SU-DHL-6 (cell line): ENCODE data around the gene KRT31.

Experiments
- H2AFZ ChIP-seq: fragments of 200-600 bp; sonication (generic); 2 replicates; pipeline ENCODE4 v1.6.1; 2014; ENCODE audit warnings: low read depth, mild to moderate bottlenecking, moderate library complexity, mixed read lengths, antibody characterized with exemption, low read length; ENCODE audit not compliant: severe bottlenecking
- H3F3A ChIP-seq: fragments of 200-600 bp; shearing (Covaris generic); 2 replicates; pipeline ENCODE4 v1.6.0; 2016; ENCODE audit warnings: antibody characterized with exemption, mild to moderate bottlenecking; ENCODE audit not compliant: insufficient read depth
- H3K27ac ChIP-seq: fragments of 200-600 bp; sonication (generic); 2 replicates; pipeline ENCODE4 v1.5.1; 2016; ENCODE audit warnings: low read depth, mild to moderate bottlenecking, low read length, moderate library complexity, mixed read lengths
- H3K27me3 ChIP-seq: fragments of 200-600 bp; sonication (generic), shearing (Covaris generic); 2 replicates; pipeline ENCODE4 v1.6.0; 2014; ENCODE audit warnings: mild to moderate bottlenecking, low read length
- H3K36me3 ChIP-seq: fragments of 200-600 bp; sonication (generic); 2 replicates; pipeline ENCODE4 v1.6.1; 2014; ENCODE audit warnings: mild to moderate bottlenecking, low read length, mixed read lengths
- H3K4me2 ChIP-seq: fragments of 300-600, 200-600 bp; shearing (Covaris generic), sonication (generic); 2 replicates; pipeline ENCODE4 v1.6.0; 2014; ENCODE audit warnings: low read length, low read depth, mild to moderate bottlenecking; ENCODE audit not compliant: poor library complexity, severe bottlenecking
- H3K4me3 ChIP-seq: fragments of 200-600 bp; sonication (generic); 2 replicates; pipeline ENCODE4 v1.5.1; 2014; ENCODE audit warnings: antibody characterized with exemption, low read length, mild to moderate bottlenecking, mixed read lengths; ENCODE audit not compliant: insufficient read depth, poor library complexity, severe bottlenecking
- H3K79me2 ChIP-seq: fragments of 200-600 bp; sonication (generic); 2 replicates; pipeline ENCODE4 v1.6.1; 2014; ENCODE audit warnings: mild to moderate bottlenecking, low read length, moderate library complexity; ENCODE audit not compliant: insufficient read depth
- H3K9ac ChIP-seq: fragments of 200-600 bp; sonication (generic); 2 replicates; pipeline ENCODE4 v1.7.0; 2014; ENCODE audit warnings: mild to moderate bottlenecking, low read length
- H3K9me2 ChIP-seq: fragments of 200-600 bp; sonication (generic); replicated peaks from 2 replicates; pipeline ENCODE4 v1.6.1; 2014; ENCODE audit warnings: low read length; ENCODE audit not compliant: insufficient read depth
- H3K9me3 ChIP-seq: fragments of 200-600 bp; sonication (generic); 2 replicates; pipeline ENCODE4 v1.6.1; 2014; ENCODE audit warnings: low read length, mixed read lengths; ENCODE audit not compliant: insufficient read depth
- H4K20me1 ChIP-seq: fragments of 200-600 bp; sonication (generic); 2 replicates; pipeline ENCODE4 v1.6.1; 2014; ENCODE audit warnings: low read depth, mild to moderate bottlenecking, antibody characterized with exemption, low read length, moderate library complexity, mixed read lengths
- CTCF ChIP-seq: fragments of 200-600 bp; sonication (generic); IDR thresholded peaks from one replicate; pipeline ENCODE4 v1.5.1; 2017; ENCODE audit warnings: antibody characterized with exemption, mild to moderate bottlenecking, low read length, moderate library complexity; ENCODE audit not compliant: insufficient read depth, poor library complexity, severe bottlenecking
- EZH2phosphoT487 ChIP-seq: fragments of 200-600 bp; sonication (generic), shearing (Covaris generic); conservative IDR thresholded peaks from 2 replicates; pipeline ENCODE4 v1.6.1; 2018; ENCODE audit warnings: mild to moderate bottlenecking, antibody characterized with exemption, low read length, moderate library complexity, mixed read lengths

Gene KRT31

GRCh38 chr17:41444186-41444585 is 46.8 kb upstream of the KRT31 start:
- H4K20me1 ChIP-seq, result no peaks in the 10 kb centered on the region
- no peaks in the 10 kb centered on the region for H3K27me3 ChIP-seq
- no peak overlapping the region for H3K4me3 ChIP-seq
- H3K9ac ChIP-seq, result no peak overlapping the region
- no peak overlapping the region for H2AFZ ChIP-seq
- no peak for TF ChIP-seq CTCF
- no peak for TF ChIP-seq EZH2phosphoT487
- H3K9me3 ChIP-seq, result no peaks in the 10 kb centered on the region
- H3K9me2 ChIP-seq, result no peaks in the 10 kb centered on the region
- H3K27ac ChIP-seq, result no peak overlapping the region
- H3K79me2 ChIP-seq, result no peaks in the 10 kb centered on the region
- no peaks in the 10 kb centered on the region for H3F3A ChIP-seq
- no peak overlapping the region for H3K4me2 ChIP-seq
- no peaks in the 10 kb centered on the region for H3K36me3 ChIP-seq

DNA sequence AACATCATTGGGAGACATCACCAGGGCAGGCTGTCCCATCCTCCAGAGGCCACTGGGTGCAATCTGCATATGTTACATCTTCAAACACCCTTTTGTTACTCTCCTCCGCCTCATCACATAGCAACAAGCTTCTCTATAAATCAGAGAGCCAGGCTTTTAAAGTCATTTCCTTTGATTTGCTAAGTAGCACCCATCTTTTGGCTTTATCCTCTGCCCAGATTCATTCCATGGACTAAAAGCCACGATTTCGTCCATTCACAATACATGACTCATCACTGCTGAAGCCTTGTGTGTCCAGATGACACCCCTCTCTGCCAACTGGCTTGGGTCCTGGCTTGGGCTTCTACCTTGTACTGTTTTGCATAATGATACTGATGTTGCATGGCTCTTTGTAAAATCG is 45.3 kb upstream of the KRT31 start:
- H3K79me2 ChIP-seq, result no peaks in the 10 kb centered on the region
- H3K27me3 ChIP-seq, result no peaks in the 10 kb centered on the region
- H3K4me2 ChIP-seq, result no peak overlapping the region
- no peaks in the 10 kb centered on the region for H3F3A ChIP-seq
- H3K36me3 ChIP-seq, result no peaks in the 10 kb centered on the region
- no peak overlapping the region for H3K27ac ChIP-seq
- H3K9ac ChIP-seq, result no peak overlapping the region
- H3K9me2 ChIP-seq, result no peaks in the 10 kb centered on the region
- no peaks in the 10 kb centered on the region for H4K20me1 ChIP-seq
- no peak overlapping the region for H3K4me3 ChIP-seq
- no peaks in the 10 kb centered on the region for H3K9me3 ChIP-seq
- no peak overlapping the region for H2AFZ ChIP-seq
- TF ChIP-seq CTCF (no peak), EZH2phosphoT487 (no peak)

GRCh38 chr17:41440531-41441033 is 43.2 kb upstream of the KRT31 start, which contains the start of gene KRT38:
Gene KRT38, minus strand, starts transcription at chr17:41440983. Its CDS starts 62 bp downstream, at chr17:41440921.
- Histone ChIP-seq H3F3A (no peaks in the 10 kb centered on the region), H3K27me3 (no peaks in the 10 kb centered on the region), H3K4me3 (no peak within 1 kb of the TSS), H2AFZ (no peak within 1 kb of the TSS), H3K9me3 (no peaks in the 10 kb centered on the region), H3K27ac (no peak within 1 kb of the TSS), H4K20me1 (no peaks in the 10 kb centered on the region), H3K4me2 (no peak within 1 kb of the TSS), H3K9ac (no peak within 1 kb of the TSS), H3K79me2 (no peaks in the 10 kb centered on the region), H3K36me3 (no peaks in the 10 kb centered on the region), H3K9me2 (no peaks in the 10 kb centered on the region)
- no peak for TF ChIP-seq EZH2phosphoT487
- TF ChIP-seq CTCF, result no peak

DNA sequence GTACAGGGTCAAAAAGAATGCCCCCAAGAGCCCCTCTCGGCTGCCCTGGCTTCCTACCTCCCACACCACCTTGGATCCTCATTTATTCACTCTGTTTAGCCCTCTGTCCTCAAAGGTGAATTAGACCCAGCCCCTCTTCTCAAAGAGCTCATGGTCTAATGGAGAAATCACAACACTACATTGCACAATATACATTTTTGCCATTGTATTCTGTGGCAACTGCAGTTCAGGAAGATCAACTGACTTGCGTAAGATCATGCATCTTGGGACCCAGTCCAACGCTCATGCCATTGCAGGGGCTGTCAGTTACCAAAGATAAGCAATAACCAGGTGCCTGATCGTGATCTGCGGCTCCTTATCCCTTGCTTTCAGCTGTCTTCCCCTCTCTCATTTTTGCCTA is 42.0 kb upstream of the KRT31 start:
- TF ChIP-seq CTCF, result no peak
- no peak for TF ChIP-seq EZH2phosphoT487
- H3K27me3 ChIP-seq, result no peaks in the 10 kb centered on the region
- H3F3A ChIP-seq, result no peaks in the 10 kb centered on the region
- no peak overlapping the region for H3K9ac ChIP-seq
- no peaks in the 10 kb centered on the region for H3K79me2 ChIP-seq
- no peak overlapping the region for H3K4me3 ChIP-seq
- no peak overlapping the region for H3K4me2 ChIP-seq
- no peaks in the 10 kb centered on the region for H4K20me1 ChIP-seq
- H3K9me2 ChIP-seq, result no peaks in the 10 kb centered on the region
- no peaks in the 10 kb centered on the region for H3K36me3 ChIP-seq
- no peak overlapping the region for H2AFZ ChIP-seq
- H3K27ac ChIP-seq, result no peak overlapping the region
- no peaks in the 10 kb centered on the region for H3K9me3 ChIP-seq
